ENCODE data around the gene DTWD2. TPM values are rescaled to one million over a fixed set of nuclear protein-coding genes. Genes with fewer than 3 reads are reported as not detected.

Gene DTWD2
- total RNA-seq (10 to 100 TPM in 3 of 9 donors, 1 to 10 TPM in 6; 6.6 to 23.6 (median 8.9) TPM), polyA plus RNA-seq (1 to 10 TPM; 1.1 to 5.7 (median 2.4) TPM)
- long read RNA-seq, donor 1, partial matches to known transcripts, result 176 of 178 reads
- long read RNA-seq, donor 1, other reads (novel, unspliced or antisense), result 0 of 178 reads
- long read RNA-seq, donor 2, partial matches to known transcripts, result 0 of 2 reads
- long read RNA-seq, donor 2, other reads (novel, unspliced or antisense), result 0 of 2 reads
- long read RNA-seq, donor 3, partial matches to known transcripts, result 0 of 3 reads
- long read RNA-seq, donor 3, other reads (novel, unspliced or antisense), result 0 of 3 reads
- long read RNA-seq, donor 4, partial matches to known transcripts, result 0 of 3 reads
- long read RNA-seq, donor 4, other reads (novel, unspliced or antisense), result 1 of 3 reads
- long read RNA-seq, donor 5, transcript DTWD2-203 (6 exons, 2,307 nt), result major isoform, 6 of 7 reads
- long read RNA-seq, donor 5, partial matches to known transcripts, result 0 of 7 reads
- long read RNA-seq, donor 5, other reads (novel, unspliced or antisense), result 1 of 7 reads
- long read RNA-seq, donor 6, partial matches to known transcripts, result 0 of 4 reads
- long read RNA-seq, donor 6, other reads (novel, unspliced or antisense), result 4 of 4 reads
- long read RNA-seq, donor 7, result 0 reads
- long read RNA-seq, donor 8, partial matches to known transcripts, result 237 of 239 reads
- long read RNA-seq, donor 8, other reads (novel, unspliced or antisense), result 0 of 239 reads
- long read RNA-seq, donor 9, result 0 reads
- long read RNA-seq, donor 10, partial matches to known transcripts, result 0 of 2 reads
- long read RNA-seq, donor 10, other reads (novel, unspliced or antisense), result 0 of 2 reads

- intact Hi-C loops (cut with DNase I), result loop anchor here in 1 of 2 donors (5.0 kb wide), 1 partner anchor 424 kb away; no protein-coding TSS in a partner anchor
- H3K4me3 ChIP-seq, result peak within 1 kb of the TSS; percentile 46 to 83 (median 66)
- peak within 1 kb of the TSS; percentile 89 to 99 (median 96) for H3K27ac ChIP-seq
- no peaks in the 10 kb centered on the region for H3K27me3 ChIP-seq
- DNase-seq, result peak; percentile 91 to 96 (median 93)
- H3K4me1 ChIP-seq (replicated peaks in 1 of 2), result peaks cover 5 to 20% of the 10 kb centered on the region in 2 donors
- no peaks in the 10 kb centered on the region for H3K9me3 ChIP-seq (replicated peaks in 1 of 3)
- no peaks in the 10 kb centered on the region for H3K36me3 ChIP-seq (replicated peaks in 1 of 2)
- TF ChIP-seq CTCF (IDR thresholded peaks at IDR 0.05) (peak; percentile 72 to 91 (median 84)), POLR2A (IDR thresholded peaks at IDR 0.05) (peak; percentile 67 to 74)
- 0 to 1% (median 1%) methylated on average over 5 to 74 of the region's 74 CpGs for WGBS, 4 donors
These were observed at the start of gene DTWD2 for GRCh38 chr5:118987988-118988865. TSS of gene DTWD2 (minus strand) at chr5:118988547. CDS start at chr5:118988511, 36 bp downstream.

- intact Hi-C loops (cut with DNase I), result no loop called here
- H3K36me3 ChIP-seq (replicated peaks in 1 of 2), result no peaks in the 10 kb centered on the region
- no peak overlapping the region for H3K4me3 ChIP-seq
- TF ChIP-seq POLR2A (IDR thresholded peaks at IDR 0.05), result no peak
- no peak for TF ChIP-seq CTCF (IDR thresholded peaks at IDR 0.05)
- 88 to 91% (median 90%) methylated on average over 16 of the region's 16 CpGs for WGBS, 4 donors
- no peaks in the 10 kb centered on the region for H3K27me3 ChIP-seq
- peak in 6 of 7 donors; percentile 20 to 61 (median 37) for DNase-seq
- H3K9me3 ChIP-seq (replicated peaks in 1 of 3), result no peaks in the 10 kb centered on the region
- no peak overlapping the region for H3K27ac ChIP-seq
- H3K4me1 ChIP-seq (replicated peaks in 1 of 2), result peaks cover 0 to 5% of the 10 kb centered on the region in 2 donors
These were observed 49.3 kb upstream of the DTWD2 start for GRCh38 chr5:119037496-119038215.

GRCh38 chr5:119036101-119036762, 47.9 kb upstream of the DTWD2 start:
- H3K36me3 ChIP-seq (replicated peaks in 1 of 2), result no peaks in the 10 kb centered on the region
- intact Hi-C loops (cut with DNase I), result no loop called here
- no peak overlapping the region for H3K27ac ChIP-seq
- 74 to 83% (median 77%) methylated on average over 8 of the region's 8 CpGs for WGBS, 4 donors
- TF ChIP-seq CTCF (IDR thresholded peaks at IDR 0.05), result no peak
- TF ChIP-seq POLR2A (IDR thresholded peaks at IDR 0.05), result no peak
- H3K4me3 ChIP-seq, result no peak overlapping the region
- H3K9me3 ChIP-seq (replicated peaks in 1 of 3), result no peaks in the 10 kb centered on the region
- no peak for DNase-seq
- peaks cover 0 to 5% of the 10 kb centered on the region in 2 donors for H3K4me1 ChIP-seq (replicated peaks in 1 of 2)
- H3K27me3 ChIP-seq, result no peaks in the 10 kb centered on the region

All from adrenal gland (tissue), 19 donors.